Activated CD4-positive, alpha-beta T cell treated with anti-CD3 and anti-CD28 coated beads, Interleukin-2, amount 50 U/mL, for 1 hour (primary cell): ENCODE results near the gene ATP1A4.

ENCODE experiments used
- DNase-seq: peaks from one replicate; pipeline ENCODE4 v3.0.0-alpha.2; 2020

Gene ATP1A4

GRCh38 chr1:160207771-160208556, 56.6 kb downstream of the ATP1A4 start:
- DNase-seq: no peak

DNA sequence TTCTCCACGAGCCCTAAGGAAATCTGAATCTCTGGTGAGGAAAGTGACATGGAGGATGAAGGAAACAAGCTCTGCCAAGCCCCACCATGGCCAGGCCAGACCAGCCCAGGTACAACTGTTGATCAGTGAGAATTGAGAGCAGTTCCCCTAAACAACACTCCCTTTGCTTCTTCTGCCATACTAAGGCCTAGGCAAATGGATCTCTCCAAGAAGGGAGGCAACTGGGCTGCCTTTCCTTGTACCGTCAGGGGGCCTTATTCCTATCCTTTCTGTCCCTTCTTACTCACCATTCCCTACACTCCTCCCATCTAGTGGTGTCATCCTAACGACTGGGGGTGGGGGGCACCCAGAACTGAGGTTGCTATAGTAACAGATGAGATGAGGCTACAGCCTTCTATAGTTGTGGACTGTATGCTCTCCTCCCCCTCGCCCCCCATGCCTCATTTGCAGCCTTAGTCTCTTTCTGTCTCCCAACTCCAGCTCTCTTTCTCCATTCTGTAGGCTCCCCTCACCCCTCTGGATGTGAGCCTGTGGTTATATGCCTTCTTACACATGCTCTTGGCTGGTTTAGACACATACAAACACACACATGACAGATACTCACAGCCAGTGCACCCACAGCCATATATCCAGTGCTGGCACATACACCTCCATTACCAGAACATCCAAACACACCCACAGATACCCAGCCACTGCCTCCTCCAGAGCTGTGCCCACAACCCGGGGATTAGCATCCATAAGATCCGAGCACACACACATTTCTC, 57.3 kb downstream of the ATP1A4 start:
- DNase-seq: no peak

GRCh38 chr1:160209321-160210046, 58.1 kb downstream of the ATP1A4 start:
- no peak for DNase-seq

DNA sequence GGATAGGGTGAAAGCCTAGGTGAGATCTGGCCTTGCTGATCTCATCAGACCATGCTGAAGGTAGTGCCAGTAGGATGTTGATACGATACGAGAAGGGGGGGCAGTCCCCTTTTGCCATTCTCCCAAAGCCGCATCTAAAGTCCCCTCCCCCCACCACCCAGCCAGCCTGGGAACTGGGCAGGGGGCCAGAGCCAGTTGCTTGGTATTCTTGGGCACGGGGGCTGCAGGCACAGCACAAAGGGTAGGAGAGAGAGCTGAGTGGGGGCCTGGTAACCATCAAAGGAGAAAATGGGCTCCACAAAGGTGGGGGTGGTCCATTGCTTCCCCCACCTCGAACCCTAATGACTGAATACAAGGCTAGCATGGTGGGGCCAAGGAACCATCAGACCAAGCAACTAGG, 59.2 kb downstream of the ATP1A4 start:
- DNase-seq: no peak

GRCh38 chr1:160211046-160211790, 59.8 kb downstream of the ATP1A4 start:
- no peak for DNase-seq

DNA sequence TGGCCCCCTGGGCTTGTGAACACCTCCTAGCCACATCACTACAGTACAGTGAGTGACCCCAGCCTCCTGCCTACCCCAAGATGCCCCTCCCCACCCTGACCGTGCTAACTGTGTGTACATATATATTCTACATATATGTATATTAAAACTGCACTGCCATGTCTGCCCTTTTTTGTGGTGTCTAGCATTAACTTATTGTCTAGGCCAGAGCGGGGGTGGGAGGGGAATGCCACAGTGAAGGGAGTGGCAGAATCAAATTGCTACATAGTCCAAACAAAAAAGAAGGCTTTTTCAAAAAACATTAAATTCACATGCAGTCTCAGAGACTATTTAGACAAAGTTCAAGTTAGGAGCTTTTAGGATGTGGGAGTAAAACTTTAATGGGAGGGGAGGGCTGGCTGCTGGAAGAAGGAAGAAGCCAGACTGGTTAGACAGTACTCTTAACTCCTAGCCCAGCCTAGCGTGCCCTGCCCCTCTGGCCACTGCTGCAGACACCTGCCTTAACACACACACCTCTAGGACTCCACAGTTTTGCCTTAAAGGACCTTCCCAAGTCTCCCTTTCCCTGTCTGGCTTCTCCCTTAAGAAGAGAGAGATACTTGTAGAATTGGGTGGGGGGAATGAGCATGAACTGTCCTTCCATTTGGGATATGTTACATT, 63.2 kb downstream of the ATP1A4 start:
- no peak for DNase-seq

DNA sequence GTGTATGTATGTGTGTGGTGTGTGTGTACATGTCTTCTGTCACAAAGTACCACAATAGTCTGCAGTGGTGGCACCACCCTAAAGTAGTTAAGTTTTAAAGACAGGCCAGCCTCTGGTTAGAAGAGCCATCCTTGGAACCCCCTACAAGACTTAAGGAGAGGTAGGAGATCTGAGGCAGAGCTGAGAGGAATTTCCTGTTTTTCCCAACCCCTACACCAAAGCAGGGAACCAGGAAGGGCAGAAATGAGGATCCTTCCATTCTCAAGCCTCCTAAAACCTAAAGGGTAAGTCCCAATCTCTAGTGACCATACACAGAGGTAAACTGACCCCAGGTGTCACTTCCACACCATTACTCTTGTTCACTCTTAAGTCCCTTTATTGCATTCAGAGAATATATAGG, 64.9 kb downstream of the ATP1A4 start:
- DNase-seq: no peak

- no peak for DNase-seq
These were observed 66.2 kb downstream of the ATP1A4 start for GRCh38 chr1:160217481-160218051.

GRCh38 chr1:160219062-160219929, 67.9 kb downstream of the ATP1A4 start:
- DNase-seq: no peak

DNA sequence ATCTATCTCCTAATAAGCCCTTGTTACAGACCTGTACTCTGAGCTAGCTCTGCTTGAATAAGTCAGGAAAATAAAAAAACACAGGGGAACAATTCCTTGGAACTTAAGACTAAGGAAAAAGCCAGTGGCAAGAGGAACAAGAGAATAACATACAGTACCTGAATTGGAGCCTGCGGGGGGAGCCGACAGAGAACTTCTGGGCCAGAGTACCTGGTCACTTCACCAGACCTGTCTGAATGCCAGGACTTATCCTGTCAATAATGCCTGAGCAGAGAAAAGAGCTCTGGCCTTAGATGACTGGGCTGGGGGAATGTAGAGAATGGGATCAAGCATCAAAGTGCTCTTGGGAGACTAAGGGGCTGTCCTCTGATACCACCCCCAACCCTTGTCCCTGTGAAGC, 68.9 kb downstream of the ATP1A4 start:
- DNase-seq: no peak

DNA sequence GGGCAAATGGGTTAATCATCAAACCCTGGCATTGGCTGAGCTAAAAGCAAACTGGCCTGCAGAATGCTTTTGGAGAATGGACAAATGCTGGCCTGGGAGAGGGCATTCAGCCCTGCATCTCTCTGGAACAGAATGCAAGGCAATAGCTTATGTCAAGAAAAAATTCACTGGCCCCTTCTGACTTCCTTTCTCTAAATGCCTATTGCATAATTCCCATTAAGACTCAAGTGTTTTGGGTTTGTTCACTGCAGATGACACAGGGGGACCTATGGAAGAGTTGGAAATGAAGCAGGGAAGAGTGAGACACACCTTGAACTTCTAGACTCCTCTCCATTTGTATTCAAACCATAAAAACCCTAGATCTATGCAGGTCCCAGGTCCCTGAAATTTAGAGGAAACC, 69.7 kb downstream of the ATP1A4 start:
- no peak for DNase-seq

GRCh38 chr1:160222546-160222945, 71.1 kb downstream of the ATP1A4 start:
- no peak for DNase-seq

DNA sequence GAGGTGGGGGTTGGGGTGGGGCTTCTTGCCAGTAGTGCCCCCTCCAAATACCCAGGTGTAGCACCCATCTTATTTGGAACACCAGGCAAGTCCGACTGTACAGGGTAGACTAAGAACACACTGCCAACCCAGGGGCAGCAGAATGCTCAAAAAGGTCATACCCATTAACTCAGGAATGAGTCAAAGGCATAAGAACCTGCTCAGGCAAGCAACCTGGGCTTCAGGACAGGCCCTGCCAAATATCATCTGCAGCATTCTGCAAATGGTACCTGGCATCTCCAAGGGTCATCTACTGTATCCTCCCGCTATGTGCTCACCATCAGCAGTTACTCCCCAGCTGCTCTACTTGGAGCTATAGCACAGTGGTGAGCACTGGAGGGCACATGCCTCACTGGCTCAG, 73.2 kb downstream of the ATP1A4 start:
- no peak for DNase-seq

- no peak for DNase-seq
These were observed 73.9 kb downstream of the ATP1A4 start for GRCh38 chr1:160225345-160225744.

DNA sequence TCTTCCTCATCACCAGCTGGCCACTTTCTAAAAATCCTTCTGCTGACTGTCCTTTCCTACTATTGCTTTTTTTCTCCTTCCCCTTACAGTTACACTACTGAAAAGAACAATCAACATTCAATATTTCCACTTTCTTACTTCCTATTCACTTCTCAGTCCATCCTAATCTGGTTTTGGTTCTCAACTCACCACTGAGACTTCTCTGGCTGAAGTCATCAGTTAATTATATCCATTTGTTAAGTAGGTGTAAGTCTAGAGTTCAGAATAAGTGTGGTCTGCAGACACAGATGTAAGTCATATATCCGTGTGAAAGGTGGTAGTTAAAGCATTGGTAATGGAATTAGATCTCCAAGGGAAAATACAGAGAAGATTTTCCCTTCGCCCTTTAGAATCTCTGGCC, 75.2 kb downstream of the ATP1A4 start:
- no peak for DNase-seq

GRCh38 chr1:160227034-160227433, 75.6 kb downstream of the ATP1A4 start:
- no peak for DNase-seq

DNA sequence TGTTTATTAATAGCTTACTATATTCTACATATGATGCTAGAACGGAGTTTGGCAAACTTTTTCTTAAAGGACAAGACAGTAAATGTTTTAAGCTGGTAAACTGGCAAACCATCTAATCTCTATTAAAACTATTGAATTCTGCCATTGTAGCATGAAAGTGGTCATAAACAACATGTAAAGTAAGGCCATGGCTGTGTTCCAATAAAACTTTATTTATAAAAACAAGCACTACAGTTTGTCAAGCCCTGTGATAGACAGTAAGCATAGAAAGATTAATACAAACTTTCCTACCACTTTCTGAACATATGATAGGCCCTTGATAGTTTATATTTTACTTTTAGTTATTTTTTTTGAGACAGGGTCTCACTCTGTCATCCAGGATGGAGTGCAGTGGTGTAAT, 76.2 kb downstream of the ATP1A4 start:
- no peak for DNase-seq

DNA sequence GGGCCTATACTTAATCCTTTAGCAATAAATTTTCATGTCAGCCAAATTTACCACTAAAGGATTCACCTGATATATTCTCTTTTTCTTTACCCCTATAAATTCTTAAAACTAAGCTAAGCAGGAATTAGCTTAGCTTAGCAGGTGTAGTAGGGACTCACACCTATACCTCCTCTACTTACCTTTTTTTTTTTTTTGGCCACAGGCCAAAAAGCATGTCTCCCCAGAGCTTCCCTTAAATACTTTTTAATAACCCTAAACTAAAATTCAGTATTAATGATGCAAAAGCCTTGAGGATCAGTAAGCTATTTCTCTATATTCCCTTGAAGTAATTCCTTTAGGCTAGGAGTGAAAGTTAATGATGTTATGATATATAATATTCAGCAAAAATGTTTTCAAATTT, 77.0 kb downstream of the ATP1A4 start:
- no peak for DNase-seq

- DNase-seq: no peak
These were observed 81.5 kb downstream of the ATP1A4 start for GRCh38 chr1:160232911-160233310.
